ENCODE measurements around the gene SYCP2L.
"Not testable (repeated sequence)": the region's sequence is repeated elsewhere in the genome, so short reads cannot be mapped to it uniquely, and the experiment has no call there.

Gene SYCP2L

GRCh38 chr6:10880366-10880765 lies 6.5 kb upstream of the SYCP2L start:
- DNase-seq (ENCODE audit: low read depth, low spot score), result no peak

GRCh38 chr6:10882253-10882630 lies 4.6 kb upstream of the SYCP2L start:
- not testable (repeated sequence) for DNase-seq (ENCODE audit: low read depth, low spot score)

- no peak for DNase-seq (ENCODE audit: low read depth, low spot score)
These were observed 4.1 kb upstream of the SYCP2L start for GRCh38 chr6:10882657-10883171.

- DNase-seq (ENCODE audit: low read depth, low spot score), result no peak
These were observed 3.3 kb upstream of the SYCP2L start for GRCh38 chr6:10883312-10884244.

- DNase-seq (ENCODE audit: low read depth, low spot score), result no peak
These were observed 2.4 kb upstream of the SYCP2L start for GRCh38 chr6:10884245-10884972.

GRCh38 chr6:10886365-10886690 lies 524 bp upstream of the SYCP2L start:
- not testable (repeated sequence) for DNase-seq (ENCODE audit: low read depth, low spot score)

- DNase-seq (ENCODE audit: low read depth, low spot score), result no peak
These were observed 3.3 kb downstream of the SYCP2L start for GRCh38 chr6:10890151-10890550.

GRCh38 chr6:10891960-10892359 lies 5.1 kb downstream of the SYCP2L start:
- no peak for DNase-seq (ENCODE audit: low read depth, low spot score)

- DNase-seq (ENCODE audit: low read depth, low spot score), result no peak
These were observed 8.1 kb downstream of the SYCP2L start for GRCh38 chr6:10894958-10895357.

- DNase-seq (ENCODE audit: low read depth, low spot score), result no peak
These were observed 9.8 kb downstream of the SYCP2L start for GRCh38 chr6:10896691-10897090.

GRCh38 chr6:10901770-10902169 lies 14.9 kb downstream of the SYCP2L start:
- no peak for DNase-seq (ENCODE audit: low read depth, low spot score)

GRCh38 chr6:10904015-10904414 lies 17.2 kb downstream of the SYCP2L start:
- DNase-seq (ENCODE audit: low read depth, low spot score), result no peak

- DNase-seq (ENCODE audit: low read depth, low spot score), result no peak
These were observed 21.4 kb downstream of the SYCP2L start for GRCh38 chr6:10908228-10908627.

GRCh38 chr6:10919520-10919919 lies 32.7 kb downstream of the SYCP2L start:
- not testable (repeated sequence) for DNase-seq (ENCODE audit: low read depth, low spot score)

- DNase-seq (ENCODE audit: low read depth, low spot score), result no peak
These were observed 46.3 kb downstream of the SYCP2L start for GRCh38 chr6:10933126-10933525.

GRCh38 chr6:10939840-10940239 lies 53.0 kb downstream of the SYCP2L start:
- DNase-seq (ENCODE audit: low read depth, low spot score), result no peak

GRCh38 chr6:10945845-10946244 lies 59.0 kb downstream of the SYCP2L start:
- DNase-seq (ENCODE audit: low read depth, low spot score), result no peak

- no peak for DNase-seq (ENCODE audit: low read depth, low spot score)
These were observed 61.1 kb downstream of the SYCP2L start for GRCh38 chr6:10947966-10948365.

GRCh38 chr6:10949579-10950490 lies 63.0 kb downstream of the SYCP2L start:
- DNase-seq (ENCODE audit: low read depth, low spot score), result no peak

GRCh38 chr6:10951675-10952282 lies 64.9 kb downstream of the SYCP2L start:
- DNase-seq (ENCODE audit: low read depth, low spot score), result no peak

GRCh38 chr6:10954590-10955010 lies 67.7 kb downstream of the SYCP2L start:
- DNase-seq (ENCODE audit: low read depth, low spot score), result peak; percentile 10

Data from activated CD4-positive, CD25-positive, alpha-beta regulatory T cell treated with anti-CD3 and anti-CD28 coated beads, Interleukin-2, amount 50 U/mL, for 16 hours (primary cell).